Measurements from ENCODE around the gene STAG1. TPM values are rescaled to one million over a fixed set of nuclear protein-coding genes. Genes with fewer than 3 reads are reported as not detected.

Gene STAG1
- total and polyA plus RNA-seq, 9 of the 15 experiments (the other 6 are each of a cell fraction or from before 2014, with no cell fraction given): 2.7 to 17.7 (median 8.8) TPM

DNA sequence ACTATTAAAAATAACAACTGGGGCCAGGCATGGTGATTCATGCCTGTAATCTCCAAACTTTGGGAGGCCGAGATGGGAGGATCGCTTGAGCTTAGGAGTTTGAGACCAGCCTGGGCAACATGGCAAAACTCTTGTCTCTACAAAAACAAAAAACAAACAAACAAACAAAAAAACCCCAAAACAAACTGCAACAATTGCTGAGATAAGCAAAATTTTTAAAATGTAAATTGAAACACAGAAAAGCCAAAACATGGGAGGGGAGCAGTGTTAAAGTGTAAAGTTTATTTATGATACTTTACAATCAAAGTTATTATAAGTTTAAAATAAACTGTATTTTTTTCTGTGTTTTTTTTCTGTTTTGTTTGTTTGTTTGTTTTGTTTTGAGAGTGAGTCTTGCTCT is 294.4 kb downstream of the STAG1 start:
- no peaks in the 10 kb centered on the region for H4K20me1 ChIP-seq (replicated peaks; ENCODE audit: control insufficient read depth, insufficient read depth, low read length)
- no peak for ATAC-seq
- 100% methylated on average over 1 of the region's 2 CpGs for WGBS (ENCODE audit: insufficient coverage, low coverage, missing lambda C conversion rate)
- no peak overlapping the region for H3K9ac ChIP-seq (ENCODE audit: insufficient read depth in 1 of 2, low read depth in 2 of 2, low read length in 2 of 2)
- no peak for DNase-seq (ENCODE audit: extremely low read depth in 1 of 4, low spot score in 3 of 4)
- in situ Hi-C loops (cut with MboI) (no loop called here), intact Hi-C loops (cut with micrococcal nuclease) (no loop called here)
- BruUV-seq (replicated peaks): no TSS peak
- no peak for FAIRE-seq
- no peak overlapping the region for H3K4me3 ChIP-seq
- no peak overlapping the region for H3K4me2 ChIP-seq (ENCODE audit: insufficient read depth, low read length)
- no peaks in the 10 kb centered on the region for H3K4me1 ChIP-seq (replicated peaks in 1 of 2; ENCODE audit: control insufficient read depth in 2 of 2, insufficient read depth in 2 of 2, low read length in 2 of 2)
- no peaks in the 10 kb centered on the region for H3K36me3 ChIP-seq (ENCODE audit: control insufficient read depth, insufficient read depth, low read length)
- CTCF ChIA-PET (ENCODE audit: low intra/inter-chr PET ratio): no interaction called here
- H2AFZ ChIP-seq (ENCODE audit: low read depth, low read length): no peak overlapping the region
- POLR2A ChIA-PET: no interaction called here
- H3K27me3 ChIP-seq (ENCODE audit: control insufficient read depth in 2 of 2, insufficient read depth in 2 of 2, low read length in 2 of 2): no peaks in the 10 kb centered on the region
- TF ChIP-seq MAFG (tag; conservative IDR thresholded peaks at IDR 0.05): peak; percentile 59; the same call in 1 of the 2 replicates
- TF ChIP-seq C11orf30 (IDR thresholded peaks at IDR 0.05; ENCODE audit: low read depth): peak; percentile 70; the same call in 1 of the 2 replicates
- TF ChIP-seq MAFF (IDR thresholded peaks at IDR 0.05; ENCODE audit: low read length): peak; percentile 71
- TF ChIP-seq PML (IDR thresholded peaks at IDR 0.05; ENCODE audit: low read length): no peak
- TF ChIP-seq ZNF507 (tag; conservative IDR thresholded peaks at IDR 0.05): no peak
- TF ChIP-seq ZNF436 (CRISPR knock-in tag; IDR thresholded peaks at IDR 0.05): no peak
- TF ChIP-seq FOXK1 (CRISPR knock-in tag; IDR thresholded peaks at IDR 0.05; ENCODE audit: borderline replicate concordance): no peak
- no peak for TF ChIP-seq BRD4 (IDR thresholded peaks at IDR 0.05)
- no peak for TF ChIP-seq MBD2 (IDR thresholded peaks at IDR 0.05; ENCODE audit: borderline replicate concordance, low read depth)
- TF ChIP-seq, protein P1, sequence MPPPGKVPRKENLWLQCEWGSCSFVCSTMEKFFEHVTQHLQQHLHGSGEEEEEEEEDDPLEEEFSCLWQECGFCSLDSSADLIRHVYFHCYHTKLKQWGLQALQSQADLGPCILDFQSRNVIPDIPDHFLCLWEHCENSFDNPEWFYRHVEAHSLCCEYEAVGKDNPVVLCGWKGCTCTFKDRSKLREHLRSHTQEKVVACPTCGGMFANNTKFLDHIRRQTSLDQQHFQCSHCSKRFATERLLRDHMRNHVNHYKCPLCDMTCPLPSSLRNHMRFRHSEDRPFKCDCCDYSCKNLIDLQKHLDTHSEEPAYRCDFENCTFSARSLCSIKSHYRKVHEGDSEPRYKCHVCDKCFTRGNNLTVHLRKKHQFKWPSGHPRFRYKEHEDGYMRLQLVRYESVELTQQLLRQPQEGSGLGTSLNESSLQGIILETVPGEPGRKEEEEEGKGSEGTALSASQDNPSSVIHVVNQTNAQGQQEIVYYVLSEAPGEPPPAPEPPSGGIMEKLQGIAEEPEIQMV (tag; conservative IDR thresholded peaks at IDR 0.05; ENCODE audit: low read depth): no peak
- TF ChIP-seq HNRNPUL1 (IDR thresholded peaks at IDR 0.05; ENCODE audit: low read length): no peak
- TF ChIP-seq ZC3H11A (IDR thresholded peaks at IDR 0.05; ENCODE audit: low read depth, low read length): no peak
- TF ChIP-seq CGGBP1 (CRISPR knock-in tag; IDR thresholded peaks at IDR 0.05): no peak
- peak; percentile 81 for TF ChIP-seq MAFK (IDR thresholded peaks at IDR 0.05; ENCODE audit: low read length)
- no peak for TF ChIP-seq ZNF212 (CRISPR knock-in tag; IDR thresholded peaks at IDR 0.05)
- no peak for TF ChIP-seq POLR2H (tag; IDR thresholded peaks at IDR 0.05; ENCODE audit: low read depth)
- no peak for TF ChIP-seq ETV1 (tag; conservative IDR thresholded peaks at IDR 0.05; ENCODE audit: low read depth)
- no peak for TF ChIP-seq MTF1 (CRISPR knock-in tag; IDR thresholded peaks at IDR 0.05; ENCODE audit: borderline replicate concordance)
- no peak for TF ChIP-seq MAZ (CRISPR knock-in tag; conservative IDR thresholded peaks at IDR 0.05 in 1 of 2, IDR thresholded peaks at IDR 0.05 in 1 of 2)
- TF ChIP-seq ZNF316 (IDR thresholded peaks at IDR 0.05): peak; percentile 88
- no peak for TF ChIP-seq ZBTB8A (IDR thresholded peaks at IDR 0.05; ENCODE audit: partially characterized antibody)
- TF ChIP-seq BCOR (IDR thresholded peaks at IDR 0.05): no peak
- H3K9me1 ChIP-seq (ENCODE audit: control insufficient read depth, insufficient read depth, low read length): no peaks in the 10 kb centered on the region
- no peaks in the 10 kb centered on the region for H3K79me2 ChIP-seq (ENCODE audit: control insufficient read depth, insufficient read depth, low read length)
- no peak overlapping the region for H3K27ac ChIP-seq (ENCODE audit: extremely low read depth, low read depth, low read length)
- peaks cover 7% of the 10 kb centered on the region; the same call in 1 of the 2 replicates for H3K9me3 ChIP-seq (replicated peaks; ENCODE audit: control insufficient read depth, insufficient read depth, low read depth, low read length)

All from K562 (cell line).